ENCODE results near the gene ARHGEF39.
"Not testable (repeated sequence)": the region's sequence is repeated elsewhere in the genome, so short reads cannot be mapped to it uniquely, and the experiment has no call there.

The ARHGEF39 gene

GRCh38 chr9:35618325-35618727, 46.7 kb downstream of the ARHGEF39 start, which contains the start of gene CD72:
Gene CD72, minus strand, starts transcription at chr9:35618413. Its CDS starts 110 bp downstream, at chr9:35618303.
- no peak for DNase-seq (ENCODE audit: low read depth)

- no peak for DNase-seq (ENCODE audit: low read depth)
Measured at GRCh38 chr9:35617548-35617947, 47.4 kb downstream of the ARHGEF39 start.

- DNase-seq (ENCODE audit: low read depth), result no peak
Measured at GRCh38 chr9:35616681-35617459, 48.1 kb downstream of the ARHGEF39 start.

DNA sequence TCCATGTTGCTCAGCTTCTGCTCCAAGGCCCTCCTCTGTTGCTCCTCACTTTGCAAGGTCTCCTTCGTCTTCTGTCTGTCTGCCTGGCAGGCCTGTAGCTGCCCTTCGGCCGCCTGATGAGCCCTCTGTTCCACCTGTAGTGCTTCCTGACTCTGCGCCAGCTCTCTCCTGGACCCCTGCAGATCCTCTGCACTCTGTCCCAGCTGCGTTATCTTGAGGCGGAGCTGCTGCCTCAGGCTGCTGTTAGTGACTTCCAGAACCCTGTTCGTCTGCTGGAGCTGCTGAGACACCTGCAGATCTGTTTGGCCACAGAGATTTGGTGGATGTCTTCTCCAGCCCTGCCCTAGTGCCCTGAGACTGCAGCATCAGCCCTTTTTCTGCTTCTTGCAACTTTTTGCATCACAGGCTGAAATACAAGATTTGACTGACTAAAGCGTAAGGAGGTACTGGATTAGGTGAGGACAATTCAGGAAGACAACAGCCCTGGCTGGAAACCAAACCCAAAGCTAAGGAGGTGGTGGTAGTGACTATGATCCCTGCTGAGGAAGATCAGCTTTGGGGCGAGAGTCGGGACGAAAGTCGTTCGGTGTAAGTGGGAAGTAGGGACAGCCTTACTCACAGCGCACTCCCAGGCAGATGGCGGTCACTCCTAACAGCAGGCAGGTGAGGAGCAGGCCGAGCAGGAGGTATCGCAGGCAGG, 48.9 kb downstream of the ARHGEF39 start:
- DNase-seq (ENCODE audit: low read depth), result no peak

DNA sequence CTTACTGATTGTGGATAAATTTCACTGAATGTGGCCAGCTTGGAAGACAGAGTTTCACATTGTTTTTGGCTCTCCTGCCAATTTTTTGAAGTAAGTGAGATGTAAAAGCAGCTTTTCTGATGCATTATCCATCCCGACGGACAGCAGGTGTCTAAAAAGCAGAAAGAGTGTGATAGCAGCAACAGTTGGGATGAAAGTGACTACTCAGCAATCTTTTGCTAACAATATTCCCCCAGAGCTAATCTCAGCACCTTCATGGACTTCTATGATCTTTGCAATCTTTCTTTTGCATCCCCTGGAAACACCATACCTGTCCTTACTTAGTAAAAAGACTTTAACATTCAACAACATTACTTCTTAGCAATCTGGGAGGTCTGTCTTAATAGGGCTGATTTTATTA, 52.2 kb downstream of the ARHGEF39 start:
- DNase-seq (ENCODE audit: low read depth), result no peak

GRCh38 chr9:35612066-35612465, 52.9 kb downstream of the ARHGEF39 start:
- not testable (repeated sequence) for DNase-seq (ENCODE audit: low read depth)

DNA sequence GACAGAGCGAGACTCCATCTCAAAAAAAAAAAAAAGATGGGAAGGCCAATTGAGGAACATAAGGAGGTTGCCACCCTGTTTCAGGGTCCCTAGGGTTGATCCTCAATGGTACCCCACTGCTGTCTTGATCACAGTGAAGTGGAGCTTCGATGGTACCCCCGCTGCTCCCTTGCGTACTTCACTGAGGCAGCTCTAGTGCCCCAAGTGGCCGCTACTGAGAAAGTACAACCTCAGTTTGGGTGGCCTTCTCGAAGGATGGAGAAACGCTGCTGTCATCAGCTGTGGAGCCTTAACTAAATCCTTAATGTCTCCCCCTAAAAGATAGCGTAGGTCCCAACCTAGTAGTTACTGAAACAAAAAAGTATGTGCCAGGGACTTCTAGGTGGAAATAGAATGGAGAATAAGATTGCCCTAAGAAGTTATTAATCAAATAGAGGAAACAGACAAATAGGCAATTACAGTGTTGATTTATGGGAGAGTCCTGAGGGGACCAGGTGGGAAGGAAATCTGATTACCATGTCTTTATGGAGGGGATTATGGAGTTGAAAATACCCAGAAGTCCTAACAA, 53.7 kb downstream of the ARHGEF39 start:
- DNase-seq (ENCODE audit: low read depth), result no peak

DNA sequence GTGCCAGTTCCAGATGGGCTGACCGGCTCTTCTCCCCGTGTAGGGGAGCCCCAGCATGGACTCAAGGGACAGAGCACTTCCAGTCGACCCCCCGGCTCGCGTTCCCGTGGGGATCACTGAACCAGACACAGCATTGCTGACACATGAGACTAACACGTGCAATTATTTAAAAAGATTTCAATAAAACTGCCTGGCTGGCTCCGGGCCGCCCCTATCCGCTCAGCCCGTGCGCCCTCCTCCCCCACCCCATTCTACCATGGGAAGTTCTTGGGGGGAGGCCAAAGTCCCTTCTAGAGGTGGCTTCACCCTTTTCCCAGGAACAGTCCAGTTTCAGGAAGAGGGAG, 55.2 kb downstream of the ARHGEF39 start:
- no peak for DNase-seq (ENCODE audit: low read depth)
